HepG2 (cell line): ENCODE data around the gene PGPEP1. TPM values are rescaled to one million over a fixed set of nuclear protein-coding genes. Genes with fewer than 3 reads are reported as not detected.

Experiments
- ATAC-seq: fragments of 200-7000 bp; cut with Tn5 transposase; 3 replicates; pipeline ENCODE4 v1.9.1; 2020; ENCODE audit warnings: mild to moderate bottlenecking, moderate library complexity
- BruUV-seq: library from RNA; stranded (reverse); fragments of 400-500 nt; replicated peaks from 2 replicates; lab custom pipeline; 2021; lab: Mats Ljungman, UMichigan
- CTCF ChIA-PET: fragments of 300-600 bp; formaldehyde crosslinking; extraction: SDS; loops from one replicate; lab custom pipeline; 2021; ENCODE audit warnings: low total read pairs, inconsistent platforms, low intra/inter-chr PET ratio; lab: Yijun Ruan, JAX
- POLR2A ChIA-PET: fragments of 350-600 bp; sonication (Branson Sonifier 250); formaldehyde crosslinking; loops from one replicate; lab custom pipeline; 2020; ENCODE audit warnings: antibody characterized with exemption, inconsistent platforms; lab: Yijun Ruan, JAX
- DNase-seq: peaks from one replicate; pipeline ENCODE4 v3.0.0-alpha.2; 2015; ENCODE audit warnings: low spot score
- FAIRE-seq: peaks from 3 replicates; lab custom pipeline; 2011; peaks lifted over from hg19 to GRCh38; lab: Jason Lieb, UNC
- H2AFZ ChIP-seq: one replicate; pipeline ENCODE4 v1.6.1; 2011; ENCODE audit warnings: low read length, inconsistent platforms
- H3K27ac ChIP-seq: fragments of 300-600 bp; 3 replicates; pipeline ENCODE4 v1.8.0; 2011; ENCODE audit warnings: mixed run types, mild to moderate bottlenecking, mixed read lengths, low read length, inconsistent platforms; ENCODE audit not compliant: insufficient read depth; ENCODE audit errors: extremely low read length
- H3K27me3 ChIP-seq, 2 experiments: fragments of 200-600 bp in 1 of 2; 2 replicates in 1 of 2; 3 replicates in 1 of 2; pipeline versions ENCODE4 v1.6.0 to v1.8.0; 2011; ENCODE audit warnings: low read length in 2 of 2, mild to moderate bottlenecking in 2 of 2, moderate library complexity in 2 of 2, inconsistent platforms in 1 of 2; ENCODE audit not compliant: insufficient read depth in 2 of 2, control insufficient read depth in 1 of 2
- H3K36me3 ChIP-seq, 2 experiments: fragments of 200-600 bp in 1 of 2; replicated peaks in 1 of 2; 2 replicates in 1 of 2; 3 replicates in 1 of 2; pipeline versions ENCODE4 v1.5.1 to v1.8.0; 2011; ENCODE audit warnings: low read length in 2 of 2, inconsistent platforms in 1 of 2; ENCODE audit not compliant: insufficient read depth in 2 of 2, control insufficient read depth in 1 of 2
- H3K4me1 ChIP-seq: 2 replicates; pipeline ENCODE4 v1.5.1; 2012; ENCODE audit warnings: low read length, inconsistent platforms; ENCODE audit not compliant: insufficient read depth
- H3K4me2 ChIP-seq: 2 replicates; pipeline ENCODE4 v1.6.0; 2011; ENCODE audit warnings: low read depth, low read length, inconsistent platforms
- H3K4me3 ChIP-seq, 3 experiments: fragments of 200-600 bp in 1 of 3; sonication (generic), shearing (Covaris generic) in 1 of 3; replicated peaks in 1 of 3; 2 replicates each; pipeline ENCODE4 v1.5.1; 2011 to 2016; ENCODE audit warnings: low read length in 3 of 3, inconsistent platforms in 2 of 3, low read depth in 2 of 3, mild to moderate bottlenecking in 2 of 3, control low read depth in 1 of 3, mixed read lengths in 1 of 3; ENCODE audit not compliant: insufficient read depth in 1 of 3
- H3K79me2 ChIP-seq: one replicate; pipeline ENCODE4 v1.6.1; 2011; ENCODE audit warnings: low read length, inconsistent platforms; ENCODE audit not compliant: insufficient read depth
- H3K9ac ChIP-seq: 2 replicates; pipeline ENCODE4 v1.6.0; 2011; ENCODE audit warnings: mild to moderate bottlenecking, low read depth, low read length, inconsistent platforms; ENCODE audit not compliant: insufficient read depth
- H3K9me3 ChIP-seq: 2 replicates; pipeline ENCODE4 v1.5.1; 2012; ENCODE audit warnings: mild to moderate bottlenecking, low read length
- H4K20me1 ChIP-seq: 2 replicates; pipeline ENCODE4 v1.6.0; 2011; ENCODE audit warnings: inconsistent platforms, mild to moderate bottlenecking, low read length, moderate library complexity; ENCODE audit not compliant: insufficient read depth
- FOXM1 ChIP-seq: sonication (generic); formaldehyde crosslinking; IDR thresholded peaks from 2 replicates; pipeline ENCODE4 v1.5.0; 2020; ENCODE audit warnings: missing genetic modification reagents
- IRF1 ChIP-seq: sonication (generic); formaldehyde crosslinking; IDR thresholded peaks from 2 replicates; pipeline ENCODE4 v1.4.0; 2020; ENCODE audit warnings: low read depth, mild to moderate bottlenecking, missing genetic modification reagents
- NFKB2 ChIP-seq: sonication (generic); formaldehyde crosslinking; IDR thresholded peaks from 2 replicates; pipeline ENCODE4 v1.4.0; 2020; ENCODE audit warnings: missing genetic modification reagents, borderline replicate concordance
- RBFOX2 ChIP-seq: fragments of 200-400 bp; formaldehyde crosslinking; IDR thresholded peaks from 2 replicates; pipeline ENCODE4 v1.6.1; 2017; ENCODE audit warnings: low read depth, mild to moderate bottlenecking, low read length
- ZFP82 ChIP-seq: sonication (generic); formaldehyde crosslinking; IDR thresholded peaks from 2 replicates; pipeline ENCODE4 v1.5.1; 2020; ENCODE audit warnings: mild to moderate bottlenecking, missing genetic modification reagents, borderline replicate concordance
- ZNF121 ChIP-seq: sonication (generic); formaldehyde crosslinking; IDR thresholded peaks from 2 replicates; pipeline ENCODE4 v1.5.0; 2020; ENCODE audit warnings: mild to moderate bottlenecking, missing genetic modification reagents
- ZNF160 ChIP-seq: sonication (generic); formaldehyde crosslinking; IDR thresholded peaks from 2 replicates; pipeline ENCODE4 v1.8.0; 2022; ENCODE audit warnings: mild to moderate bottlenecking, inconsistent platforms, missing genetic modification reagents
- ZNF253 ChIP-seq: sonication (generic); formaldehyde crosslinking; IDR thresholded peaks from 2 replicates; pipeline ENCODE4 v1.8.0; 2022; ENCODE audit warnings: mild to moderate bottlenecking, missing genetic modification reagents, borderline replicate concordance
- ZNF431 ChIP-seq: sonication (generic); formaldehyde crosslinking; IDR thresholded peaks from 2 replicates; pipeline ENCODE4 v1.9.0; 2022; ENCODE audit warnings: missing genetic modification reagents, low read depth, mild to moderate bottlenecking, borderline replicate concordance
- WGBS: methylation state at CpG from one replicate; pipeline ENCODE4 v1.1.6; 2017; ENCODE audit warnings: low lambda C conversion rate; 5-methylcytosine and 5-hydroxymethylcytosine counted together
- in situ Hi-C: cut with HindIII; loops from 2 replicates; pipeline ENCODE4 v1.10.0; 2017; ENCODE audit warnings: low pct_unique_long_range_greater_than_20kb; ENCODE audit not compliant: extremely low pct_ligation_motif_present
- intact Hi-C: fragments of 100-400 bp; cut with micrococcal nuclease; formaldehyde crosslinking; loops from one replicate; pipeline ENCODE4 v1.10.0; 2022; ENCODE audit not compliant: unreplicated experiment
- polyA plus RNA-seq, 8 experiments: library from polyadenylated mRNA; depleted of rRNA in 3 of 8; stranded (reverse) in 7 of 8; unstranded in 1 of 8; fragments of >200 nt; fragmentation: Illumina TruSeq in 4 of 8; extraction: Trizol in 4 of 8; gene quantifications; 2 replicates each; pipeline versions ENCODE4 v1.2.1 to v1.2.3, GENCODE V29; 2011 to 2016; ENCODE audit warnings: low read depth in 4 of 8, missing spikeins in 1 of 8, mixed read lengths in 1 of 8; ENCODE audit not compliant: insufficient read depth in 1 of 8
- total RNA-seq, 5 experiments: library from RNA; depleted of rRNA; stranded (reverse); fragments of >200 nt; fragmentation: Illumina TruSeq; extraction: Trizol; gene quantifications; 2 replicates each; pipeline ENCODE4 v1.2.3, GENCODE V29; 2016; ENCODE audit warnings: low read depth in 1 of 5

PGPEP1 gene
- total and polyA plus RNA-seq, 2 of the 13 experiments (the other 11 are each of a cell fraction or from before 2014, with no cell fraction given): 53.1 to 56.6 TPM

GRCh38 chr19:18344582-18344950 lies 4.2 kb downstream of the PGPEP1 start:
- Histone ChIP-seq H3K27me3 (no peaks in the 10 kb centered on the region), H2AFZ (no peak overlapping the region), H3K4me1 (peaks cover 32% of the 10 kb centered on the region), H3K4me2 (no peak overlapping the region), H3K36me3 (peaks cover 9 to 33% of the 10 kb centered on the region in 2 experiments; a peak in 4 of 5 replicates), H3K9ac (no peak overlapping the region), H3K4me3 (no peak overlapping the region), H3K27ac (no peak overlapping the region), H3K9me3 (no peaks in the 10 kb centered on the region), H4K20me1 (peaks cover 7% of the 10 kb centered on the region), H3K79me2 (peaks cover 16% of the 10 kb centered on the region)
- WGBS: 93% methylated on average over 13 of the region's 13 CpGs
- no TSS peak for BruUV-seq
- DNase-seq: no peak
- CTCF ChIA-PET: no interaction called here
- in situ Hi-C loops (loop anchor here (10.0 kb wide), 1 partner anchor 60 kb away; no protein-coding TSS in a partner anchor), intact Hi-C loops (no loop called here)
- TF ChIP-seq ZNF160 (CRISPR knock-in tag) (no peak), RBFOX2 (peak; percentile 20; the same call in 1 of the 2 replicates), IRF1 (CRISPR knock-in tag) (no peak)
- ATAC-seq: no peak
- no peak for FAIRE-seq
- POLR2A ChIA-PET: interaction anchor here (1.1 kb wide), 1 partner anchor 16 kb away, joined by 3 read pairs; no protein-coding TSS in a partner anchor

GRCh38 chr19:18345296-18345695 lies 4.9 kb downstream of the PGPEP1 start:
- ATAC-seq (no peak), FAIRE-seq (no peak), DNase-seq (no peak)
- peaks cover 16% of the 10 kb centered on the region for H3K79me2 ChIP-seq
- peaks cover 7% of the 10 kb centered on the region for H4K20me1 ChIP-seq
- no peak overlapping the region for H3K4me3 ChIP-seq
- 95% methylated on average over 6 of the region's 6 CpGs for WGBS
- ChIA-PET POLR2A (interaction anchor here (1.1 kb wide), 1 partner anchor 17 kb away, joined by 3 read pairs; no protein-coding TSS in a partner anchor), CTCF (no interaction called here)
- H3K4me2 ChIP-seq: no peak overlapping the region
- H3K9ac ChIP-seq: no peak overlapping the region
- intact Hi-C loops: loop anchor here (5.0 kb wide), 2 partner anchors 42 to 57 kb away; partner anchors contain the start of gene GDF15
- H3K27ac ChIP-seq: no peak overlapping the region
- H3K27me3 ChIP-seq: no peaks in the 10 kb centered on the region
- no peak overlapping the region for H2AFZ ChIP-seq
- H3K4me1 ChIP-seq: peaks cover 31% of the 10 kb centered on the region
- no peaks in the 10 kb centered on the region for H3K9me3 ChIP-seq
- in situ Hi-C loops: loop anchor here (10.0 kb wide), 1 partner anchor 60 kb away; no protein-coding TSS in a partner anchor
- TF ChIP-seq ZNF121 (0 out of 2 replicates have a peak, but pooled peaks have one; percentile 37), ZNF431 (CRISPR knock-in tag) (no peak), FOXM1 (no peak), ZNF253 (CRISPR knock-in tag) (no peak), ZFP82 (CRISPR knock-in tag) (no peak), NFKB2 (CRISPR knock-in tag) (no peak)
- H3K36me3 ChIP-seq: peaks cover 12 to 34% of the 10 kb centered on the region in 2 experiments; a peak in 4 of 5 replicates
- no TSS peak for BruUV-seq
